Stimulated activated CD4-positive, alpha-beta T cell treated with anti-CD3 and anti-CD28 coated beads, Interleukin-1b, Interleukin-23, amount 100 ng/mL, for 1 hour (primary cell): ENCODE results near the gene ZBTB48.
"Not testable (repeated sequence)": the region's sequence is repeated elsewhere in the genome, so short reads cannot be mapped to it uniquely, and the experiment has no call there.

Experiments used
- DNase-seq, 2 donors: peaks; one replicate each; pipeline ENCODE4 v3.0.0-alpha.2; 2020; ENCODE audit warnings: low read depth in 2 of 2

ZBTB48 gene

DNA sequence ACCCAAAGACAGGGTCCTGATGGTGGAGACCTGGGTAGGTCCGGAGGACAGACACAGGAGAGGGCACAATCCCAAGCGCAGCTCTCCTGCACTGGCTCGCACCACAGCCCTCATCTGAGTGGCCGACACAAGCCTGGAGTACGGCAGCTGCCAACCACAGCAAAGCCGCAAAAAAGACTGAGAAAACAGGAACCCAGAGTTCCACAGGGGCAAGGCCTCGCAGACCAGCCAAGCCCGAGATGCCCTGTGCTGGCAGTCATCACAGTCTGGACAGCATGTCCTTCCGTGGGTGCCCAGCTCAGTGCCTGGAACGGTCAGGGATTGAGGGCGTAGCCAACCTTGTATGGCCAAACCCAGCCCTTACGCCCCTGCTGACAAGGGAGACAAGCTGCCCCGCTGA is 11.4 kb downstream of the ZBTB48 start:
- DNase-seq: no peak

DNA sequence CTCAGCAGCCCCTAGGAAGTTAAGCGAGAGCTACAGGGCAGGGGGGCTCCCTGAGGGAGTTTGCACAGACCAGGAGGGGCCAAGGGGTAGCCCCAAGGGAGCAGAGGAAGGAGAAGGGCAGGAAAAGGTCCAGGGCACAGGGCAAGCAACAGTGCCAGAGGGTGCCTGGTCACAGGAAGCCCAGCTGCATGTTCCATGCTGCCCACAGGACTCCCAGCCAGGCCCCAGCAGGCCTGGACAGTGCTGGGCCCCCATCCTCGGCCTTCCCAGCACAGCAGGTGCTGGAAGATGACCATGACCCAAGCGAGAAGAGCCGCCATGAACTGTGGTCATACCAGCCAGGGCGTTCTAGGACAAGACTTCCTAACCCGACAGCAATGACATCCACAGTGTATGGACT is 11.8 kb downstream of the ZBTB48 start:
- DNase-seq: no peak

DNA sequence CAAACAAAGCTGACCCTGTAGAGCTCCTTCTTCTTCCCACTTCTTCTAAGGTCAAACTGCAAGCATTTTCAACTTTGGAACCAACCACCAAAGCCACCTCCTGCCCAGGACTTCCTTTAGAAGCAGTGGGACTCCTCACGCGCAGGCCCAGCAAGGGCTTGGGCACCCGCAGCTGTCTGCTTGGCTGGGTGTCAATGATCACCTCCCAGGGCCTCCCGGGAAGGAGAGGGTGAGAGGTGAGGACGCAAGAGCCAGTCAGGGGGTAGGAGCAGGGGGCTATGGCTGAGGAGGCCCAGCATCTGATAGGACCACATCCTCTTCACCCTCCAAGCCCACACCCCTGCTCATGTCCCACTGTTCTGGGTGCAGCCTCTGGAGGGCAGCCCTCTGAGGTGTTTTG is 12.6 kb downstream of the ZBTB48 start:
- DNase-seq: no peak

DNA sequence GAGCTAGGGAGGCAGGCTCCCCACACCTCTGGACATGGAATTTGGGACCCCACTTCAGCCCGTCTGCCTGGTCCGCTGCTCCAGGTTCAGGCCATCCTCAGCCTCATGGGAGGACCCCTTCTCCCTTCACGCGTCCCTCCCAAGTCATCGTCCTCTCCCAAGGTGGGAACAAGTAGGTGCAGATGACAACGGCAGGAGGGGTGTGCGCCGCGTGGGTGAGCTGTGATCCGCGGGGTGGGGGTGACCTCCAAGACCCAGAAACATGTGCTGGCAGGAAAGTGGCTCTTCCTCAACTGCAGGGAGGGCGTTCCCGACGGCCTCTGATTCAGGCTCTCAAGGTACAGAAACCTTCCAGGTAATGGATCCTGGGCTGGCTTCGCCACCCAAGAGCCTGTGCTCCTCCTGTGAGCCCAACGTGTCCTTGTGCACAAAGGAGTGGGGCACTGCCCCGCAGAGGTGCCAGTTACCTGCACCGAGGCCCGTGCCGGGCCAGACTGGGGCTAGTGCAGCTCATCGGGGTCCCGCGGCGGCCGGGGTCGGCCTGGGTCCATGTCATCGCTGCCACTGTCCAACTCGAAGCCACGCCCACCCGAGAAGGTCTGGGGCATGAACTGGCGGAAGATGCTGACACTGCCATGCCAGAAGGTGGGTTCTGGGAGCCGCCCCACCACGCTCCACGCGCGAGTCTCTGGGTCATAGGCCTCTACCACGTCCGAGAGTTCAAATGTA is 13.2 kb downstream of the ZBTB48 start:
- no peak for DNase-seq

DNA sequence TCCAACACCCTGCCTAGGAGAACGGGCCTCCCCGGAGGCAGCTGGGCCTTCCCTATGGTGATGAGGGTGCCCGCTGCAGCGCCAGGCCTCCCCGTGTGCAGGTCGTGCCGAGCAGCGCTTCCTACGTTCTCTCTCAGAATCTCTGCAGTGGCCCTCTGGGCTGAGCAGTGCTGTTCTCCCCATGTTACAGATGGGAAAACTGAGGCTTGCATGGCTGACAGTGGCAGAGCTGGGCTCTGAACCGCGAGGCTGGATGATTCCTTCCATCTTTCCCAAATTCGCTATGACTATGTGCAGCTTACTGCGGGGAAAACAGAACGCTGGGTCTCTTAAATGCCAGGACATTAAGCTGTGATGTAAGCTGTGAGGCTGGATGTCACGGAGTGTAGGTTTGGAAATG is 14.0 kb downstream of the ZBTB48 start:
- no peak for DNase-seq

DNA sequence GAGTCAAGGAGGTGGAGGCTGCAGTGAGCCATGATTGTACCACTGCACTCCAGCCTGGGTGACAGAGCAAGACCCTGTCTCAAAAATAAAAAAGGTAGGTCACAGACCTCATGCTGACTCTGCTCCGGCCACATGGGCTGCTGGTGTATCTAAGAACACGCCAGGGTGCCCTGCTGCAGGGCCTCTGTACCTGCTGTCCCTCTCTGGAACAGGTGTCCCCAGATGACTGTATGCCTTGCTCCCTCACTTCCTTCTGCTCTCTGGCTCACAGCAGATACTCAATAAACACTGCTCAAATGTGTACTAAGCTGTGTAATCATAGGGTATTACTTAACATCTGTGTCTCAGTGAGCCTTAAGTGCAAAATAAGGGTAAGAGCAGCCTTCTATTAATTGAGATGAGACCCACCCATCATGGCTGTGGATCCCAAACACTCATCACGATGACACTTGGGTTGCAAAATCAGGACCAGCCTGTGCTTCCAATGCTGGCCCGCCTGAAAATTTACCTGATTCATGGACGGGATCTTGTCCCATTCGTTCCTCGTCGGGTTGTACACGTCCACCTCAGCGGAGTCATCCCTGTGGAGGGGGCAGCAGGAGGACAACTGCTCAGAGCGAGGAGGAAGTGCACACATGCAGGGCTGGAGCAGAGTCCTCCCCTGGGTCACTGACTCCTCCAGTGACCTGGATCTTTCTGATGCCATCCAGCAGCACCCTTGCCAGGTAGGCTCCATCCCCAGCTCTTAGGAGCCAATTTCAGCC is 15.4 kb downstream of the ZBTB48 start:
- no peak for DNase-seq

DNA sequence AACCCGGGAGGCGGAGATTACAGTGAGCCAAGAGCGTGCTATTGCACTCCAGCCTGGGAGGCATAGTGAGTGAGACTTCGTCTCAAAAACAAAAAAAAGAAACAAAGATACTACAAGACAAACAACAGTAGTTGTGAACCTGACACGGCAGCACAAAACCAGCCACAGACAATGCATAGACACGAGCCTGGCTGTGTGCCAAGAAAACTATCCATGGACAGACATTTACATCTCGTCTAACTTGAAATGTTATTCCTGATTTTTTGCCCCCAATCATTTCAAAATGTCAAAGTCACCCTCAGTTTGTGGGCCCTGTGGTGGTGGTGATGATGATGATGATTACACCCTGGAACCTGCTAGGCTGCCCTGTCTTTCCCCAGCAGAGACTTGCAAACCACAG is 16.6 kb downstream of the ZBTB48 start:
- DNase-seq: no peak

DNA sequence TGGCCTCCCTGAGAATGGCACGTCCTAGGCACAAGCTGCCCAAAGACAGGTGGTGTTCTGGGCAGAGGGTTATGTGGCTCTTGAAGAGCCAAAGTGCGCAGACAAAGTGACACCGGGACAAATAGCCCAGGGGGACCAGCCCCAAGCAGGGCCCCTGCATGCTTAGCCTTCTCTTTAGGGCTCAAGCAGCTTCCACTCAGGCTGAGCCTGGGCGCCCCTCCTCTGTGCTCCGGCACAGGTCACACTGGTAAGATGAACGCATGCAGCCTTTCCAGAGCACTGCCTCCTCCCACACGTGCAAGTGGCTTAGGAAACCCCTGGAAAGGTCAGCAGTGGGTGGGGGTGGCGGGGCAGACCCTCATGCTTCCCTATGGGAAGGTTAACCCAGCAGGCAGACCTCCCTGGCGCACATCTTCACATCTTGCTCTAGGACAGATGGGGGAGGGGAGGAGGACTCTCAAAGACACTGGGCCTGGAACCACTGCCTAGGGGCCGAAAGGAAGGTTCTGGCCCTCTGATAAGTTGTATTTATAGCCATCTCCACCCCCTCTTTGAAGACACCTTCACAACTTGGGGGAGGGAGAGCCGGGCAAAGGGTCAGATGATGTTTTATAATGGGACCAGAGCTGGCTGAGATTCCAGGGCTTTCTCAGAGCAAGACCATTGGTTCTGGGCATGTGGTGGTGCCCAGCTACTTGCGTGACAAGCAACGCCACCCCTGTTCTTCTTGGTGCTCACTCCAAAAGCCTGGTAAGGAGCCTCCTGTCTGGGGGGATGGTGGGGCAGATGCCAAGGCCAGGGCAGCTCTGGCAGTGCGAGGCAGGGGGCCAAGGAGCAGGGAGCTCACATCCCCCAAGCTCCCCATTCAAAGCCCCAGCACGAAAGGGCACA is 17.3 kb downstream of the ZBTB48 start:
- DNase-seq: no peak

DNA sequence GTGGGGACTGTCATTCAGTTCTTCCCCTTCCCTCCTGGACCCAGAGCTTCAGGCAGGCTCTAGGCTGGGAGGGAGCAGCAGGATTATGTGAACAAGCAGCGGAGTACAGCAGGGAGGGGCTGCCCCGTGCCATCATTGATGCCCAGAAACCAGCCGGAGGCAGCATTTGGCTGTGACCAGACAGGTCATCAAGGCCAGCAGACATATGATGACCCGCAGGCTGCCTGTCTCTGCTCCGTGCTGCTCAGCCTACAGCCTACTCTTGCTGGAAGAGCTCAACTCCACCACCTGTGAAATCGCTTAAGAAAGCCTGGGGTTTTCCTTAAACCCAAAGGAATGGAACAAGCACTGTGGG is 18.0 kb downstream of the ZBTB48 start:
- DNase-seq: no peak

DNA sequence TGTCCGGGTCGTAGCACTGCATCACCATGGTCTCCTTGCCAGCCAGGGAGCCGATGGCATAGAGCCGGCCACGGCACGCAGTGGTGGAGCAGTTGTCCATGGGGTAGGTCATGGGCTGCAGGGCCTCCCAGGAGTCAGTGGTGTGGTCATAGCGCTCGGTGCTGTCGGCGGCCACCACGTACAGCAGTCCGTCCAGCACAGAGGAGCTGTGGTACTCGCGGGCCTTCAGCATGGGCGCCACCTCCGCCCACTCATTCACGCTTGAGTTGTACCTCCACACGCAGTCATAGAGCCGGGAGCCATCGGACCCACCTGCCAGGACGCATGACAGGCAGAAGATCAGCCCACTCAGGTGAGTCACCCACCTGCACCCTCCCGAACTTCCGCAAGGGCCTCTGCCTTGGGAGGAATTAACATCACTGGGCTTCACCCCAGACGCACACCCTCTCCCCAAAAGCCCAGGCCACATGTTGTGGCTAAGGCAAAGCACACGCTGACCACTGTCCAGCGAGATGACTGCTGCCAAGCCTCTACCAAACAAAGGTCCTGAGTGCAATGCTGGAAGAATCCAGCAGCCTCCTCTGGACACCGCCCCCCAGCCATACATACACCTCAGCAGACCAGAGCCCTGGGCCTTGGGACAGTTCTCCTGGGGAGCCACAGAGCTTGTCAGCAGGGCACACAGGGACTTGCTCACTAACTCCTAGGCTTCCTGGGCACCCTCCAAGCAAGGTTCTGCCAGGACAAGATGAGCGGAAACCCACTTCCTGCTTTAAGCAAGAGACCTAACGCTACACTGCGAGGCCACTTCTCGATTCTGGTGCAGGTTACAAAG is 19.6 kb downstream of the ZBTB48 start:
- DNase-seq: peak in 1 of 2 donors; percentile 36

DNA sequence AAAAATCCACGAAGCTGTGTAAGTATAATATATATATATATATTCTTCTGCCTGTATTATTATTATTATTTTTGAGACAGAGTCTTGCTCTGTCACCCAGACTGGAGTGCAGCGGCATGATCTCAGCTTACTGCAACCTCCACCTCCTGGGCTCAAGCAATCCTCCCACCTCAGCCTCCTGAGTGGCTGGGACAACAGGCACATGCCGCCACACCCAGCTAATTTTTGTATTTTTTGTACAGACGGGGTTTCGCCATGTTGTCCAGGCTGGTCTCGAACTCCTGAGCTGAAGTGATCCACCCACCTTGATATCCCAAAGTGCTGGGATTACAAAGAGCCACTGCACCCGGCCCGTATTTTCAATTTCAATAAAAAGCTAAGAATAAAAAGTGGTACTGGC is 20.2 kb downstream of the ZBTB48 start:
- DNase-seq: not testable (repeated sequence)

DNA sequence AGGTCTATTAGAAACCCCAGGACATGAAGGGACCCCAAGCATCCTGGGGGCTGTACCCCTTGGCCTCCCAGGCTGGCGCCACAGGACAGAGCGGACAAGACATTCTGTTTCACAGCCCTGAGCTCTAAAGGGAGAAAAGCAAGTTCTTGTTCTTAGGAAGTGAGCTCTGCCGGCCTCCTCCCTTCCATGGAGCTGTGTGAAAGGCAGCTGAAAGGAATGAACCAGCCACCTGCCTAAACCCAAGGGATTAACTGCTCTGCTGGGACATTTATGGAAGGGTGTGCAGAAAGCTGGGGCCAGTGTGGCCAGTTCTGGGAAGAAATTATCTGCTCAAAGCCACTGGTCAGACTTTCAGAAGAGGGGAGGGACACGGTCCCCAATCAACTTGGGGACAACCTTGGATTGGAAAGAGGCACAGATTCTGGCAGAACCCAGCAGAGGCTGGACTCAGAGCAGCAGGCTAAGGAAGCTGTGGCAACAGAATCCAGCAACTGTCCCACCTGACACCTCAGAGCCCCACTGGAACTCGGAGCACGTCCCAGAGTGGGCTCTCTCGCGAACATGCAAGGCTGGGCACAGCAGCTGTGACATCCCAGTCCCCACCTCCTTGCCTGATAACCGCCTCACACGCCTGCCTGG is 20.7 kb downstream of the ZBTB48 start:
- no peak for DNase-seq

DNA sequence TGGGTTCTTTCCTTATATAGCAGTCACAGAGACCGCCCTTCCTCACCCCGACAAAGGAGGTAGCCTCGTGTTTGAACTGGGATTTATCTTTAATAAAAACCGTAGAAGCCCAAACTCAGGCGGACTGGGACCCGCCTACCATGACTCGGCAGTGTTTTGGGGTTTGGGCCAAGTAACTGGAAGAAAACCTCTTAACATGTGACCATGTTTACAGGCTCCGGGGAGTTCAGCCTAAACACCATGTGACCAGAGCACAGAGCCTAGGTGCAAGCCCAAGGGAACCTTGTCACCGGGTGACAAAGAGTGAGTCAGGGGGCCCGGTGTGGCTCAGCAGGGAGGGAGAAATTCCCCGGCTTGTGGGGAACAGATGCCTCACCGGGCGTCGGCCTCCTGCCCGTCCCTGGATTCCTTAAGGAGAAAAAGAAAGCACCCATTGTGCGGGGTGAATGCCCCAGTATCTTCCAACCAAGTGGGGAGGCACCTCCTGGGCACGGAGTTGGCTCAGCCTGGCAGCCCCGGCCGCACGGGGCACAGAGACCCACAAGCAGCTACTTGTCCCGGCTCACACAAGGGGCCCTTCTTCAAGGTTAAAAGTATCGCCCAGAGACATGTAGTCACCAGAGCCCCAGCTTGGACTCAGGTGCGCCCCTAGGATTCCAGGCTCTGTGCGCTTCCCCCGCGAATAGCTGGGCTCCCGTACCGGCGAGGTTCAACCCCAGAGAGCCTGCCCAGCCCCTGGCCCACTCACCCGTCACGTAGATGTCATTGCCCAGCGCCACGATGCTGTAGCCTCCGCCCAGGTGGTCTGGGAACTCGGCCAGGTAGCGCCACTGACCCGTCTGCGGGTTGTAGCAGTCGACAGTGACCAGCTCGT is 21.5 kb downstream of the ZBTB48 start:
- peak in 1 of 2 donors; percentile 64 for DNase-seq

DNA sequence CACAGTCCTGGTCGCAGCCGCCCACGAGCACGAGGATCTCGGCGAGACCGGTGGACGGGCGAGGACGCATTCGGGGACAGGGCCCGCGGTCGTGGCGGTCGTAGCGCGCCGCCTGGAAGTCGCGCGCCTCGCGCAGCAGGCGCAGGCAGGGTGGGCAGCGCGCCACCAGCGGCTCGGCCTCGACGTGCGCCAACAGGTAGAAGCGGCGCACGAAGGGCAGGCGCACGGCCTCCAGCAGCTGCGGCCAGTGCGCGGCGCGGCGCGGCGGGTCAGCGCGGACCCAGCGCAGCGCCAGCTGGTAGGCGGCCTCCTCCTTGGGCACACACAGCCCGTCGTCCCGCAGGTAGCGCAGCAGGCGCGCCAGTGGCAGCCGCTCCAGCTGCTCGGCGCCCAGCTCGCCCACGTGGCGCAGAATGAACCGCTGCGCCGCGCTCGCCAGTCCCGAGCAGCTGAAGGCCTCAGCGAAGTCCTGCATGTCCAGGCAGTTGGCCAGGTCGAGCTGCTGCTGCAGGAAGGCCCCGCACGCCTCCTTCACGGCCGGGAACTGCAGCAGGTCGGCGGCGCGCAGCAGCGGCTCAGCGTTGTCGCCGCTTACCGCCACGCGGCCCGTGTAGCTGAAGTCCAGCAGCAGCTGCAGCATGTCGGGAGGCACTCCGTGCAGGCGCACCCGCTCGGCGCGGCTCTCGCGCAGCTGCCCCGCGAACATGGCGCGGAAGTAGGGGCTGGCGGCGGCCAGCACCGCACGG is 22.3 kb downstream of the ZBTB48 start:
- no peak for DNase-seq

DNA sequence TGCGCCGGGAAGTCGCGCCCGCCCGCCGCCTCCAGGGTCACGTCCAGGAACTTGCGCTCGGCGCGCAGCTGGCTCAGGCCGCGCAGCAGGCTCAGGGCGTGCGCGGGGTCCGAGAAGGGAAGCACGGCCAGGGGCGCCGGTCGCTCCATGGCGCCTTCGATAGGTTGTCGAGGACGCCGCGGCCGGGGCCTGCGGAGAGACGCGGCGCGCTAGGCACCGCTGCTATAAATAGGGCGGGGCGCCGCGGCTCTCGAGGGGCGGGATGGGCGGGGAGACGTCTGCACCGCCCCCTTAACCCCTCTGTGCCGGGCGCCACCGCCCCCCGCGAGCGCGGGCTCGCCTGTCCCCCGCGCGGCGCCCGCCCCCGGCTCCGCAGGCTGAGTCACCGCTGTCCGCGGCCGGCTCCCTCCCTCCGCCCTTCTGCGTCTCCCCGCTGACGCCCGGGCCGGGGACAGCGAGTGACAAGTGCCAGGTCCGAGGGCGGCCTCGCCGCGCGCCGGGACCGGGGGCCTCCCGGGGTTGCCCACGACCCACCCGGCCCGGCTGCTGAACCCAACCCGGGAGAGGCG is 23.0 kb downstream of the ZBTB48 start, which contains the start of gene KLHL21:
Gene KLHL21, minus strand, starts transcription at position 201 of the 569 bp plus-strand sequence. Its CDS starts 52 bp downstream, at position 149.
- peak; percentile 74 to 76 for DNase-seq

DNA sequence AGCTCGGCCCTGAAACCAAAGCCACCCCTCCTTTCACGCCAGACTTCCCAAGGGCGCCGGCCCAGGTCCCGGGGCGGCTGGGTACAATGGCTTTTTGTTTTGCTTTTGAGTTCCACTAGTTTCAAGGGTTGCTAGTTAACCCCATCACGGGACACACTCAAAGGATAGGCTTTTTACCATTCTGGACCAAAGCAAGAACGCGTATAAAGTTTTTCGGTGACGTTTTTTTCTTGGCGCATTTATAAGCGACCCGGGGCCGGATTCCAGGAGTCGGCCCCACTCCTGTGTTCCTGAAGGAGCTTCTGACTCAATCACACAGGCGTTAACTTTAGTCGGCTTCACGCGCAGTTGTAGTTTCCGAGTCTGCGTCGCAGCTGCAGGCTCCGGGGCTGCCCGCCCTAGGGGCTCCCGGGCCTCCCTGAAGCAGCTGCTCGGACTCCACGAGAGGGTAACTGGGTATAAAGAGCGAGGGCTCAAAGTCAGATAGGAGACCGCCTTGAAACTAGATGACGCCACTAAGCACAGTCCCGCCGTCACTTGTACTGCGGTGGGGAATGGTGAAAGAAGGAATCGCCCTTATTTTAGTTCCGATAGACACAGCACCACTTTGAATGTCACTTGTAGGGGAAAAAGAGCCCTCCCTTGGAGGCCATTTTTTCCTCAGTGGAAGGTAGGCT is 23.6 kb downstream of the ZBTB48 start:
- peak in 1 of 2 donors; percentile 16 for DNase-seq

DNA sequence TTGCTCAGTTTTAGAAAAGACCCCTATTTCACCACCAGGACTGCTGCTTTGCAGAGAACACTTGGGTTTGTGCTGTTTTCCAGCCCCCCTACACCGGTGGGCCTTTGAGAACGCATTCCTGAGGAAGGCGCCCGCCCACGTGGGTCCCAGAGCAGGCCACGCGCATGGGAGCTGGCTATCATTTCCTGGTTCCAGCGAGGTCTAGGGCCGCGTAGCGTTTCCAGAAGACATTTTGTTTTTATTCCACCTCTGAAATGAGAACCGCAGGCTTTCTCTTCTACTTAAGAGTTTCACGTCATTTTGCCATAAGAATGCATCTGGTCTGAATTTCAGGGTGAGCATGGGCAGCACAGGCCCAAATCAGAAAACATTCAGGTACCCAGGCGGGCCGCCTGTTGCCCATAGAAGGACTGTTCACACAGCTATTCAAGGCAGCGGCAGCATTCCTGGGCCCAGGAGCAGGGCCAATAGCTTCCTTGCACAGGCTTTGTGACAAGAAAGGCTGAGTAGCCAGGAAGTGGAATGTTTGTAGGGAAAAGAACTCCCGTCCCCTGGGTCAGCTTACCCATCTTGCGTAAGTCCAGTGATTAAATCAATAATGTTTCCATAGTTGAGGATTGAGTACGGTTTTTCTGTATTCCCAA is 24.2 kb downstream of the ZBTB48 start:
- DNase-seq: no peak
